Measurements from ENCODE around the gene ITPRIPL1. TPM values are rescaled to one million over a fixed set of nuclear protein-coding genes. Genes with fewer than 3 reads are reported as not detected.

The ITPRIPL1 gene
- total and polyA plus RNA-seq, 2 of the 8 experiments (the other 6 are each of a cell fraction or from before 2014, with no cell fraction given): 10.6 to 16.1 TPM

- H2AFZ ChIP-seq (ENCODE audit: low read length): no peak overlapping the region
- H4K8ac ChIP-seq (ENCODE audit: extremely low read depth, insufficient read depth, low read length): no peak overlapping the region
- ChIA-PET POLR2A (ENCODE audit: partially characterized antibody) (no interaction called here), CTCF (ENCODE audit: partially characterized antibody) (no interaction called here)
- H3K27ac ChIP-seq (ENCODE audit: low read depth, low read length): no peak overlapping the region
- no peak overlapping the region for H2AK5ac ChIP-seq (ENCODE audit: low read depth, low read length)
- H3K79me2 ChIP-seq (ENCODE audit: control insufficient read depth in 1 of 2, insufficient read depth in 2 of 2, low read length in 2 of 2): no peaks in the 10 kb centered on the region
- WGBS, 2 experiments (ENCODE audit: extremely low coverage in 1 of 2, insufficient coverage in 1 of 2, insufficient read length in 1 of 2, insufficient replicate concordance in 2 of 2, low coverage in 1 of 2, low lambda C conversion rate in 2 of 2, missing lambda C conversion rate in 1 of 2): 85% methylated on average over 3 of the region's 3 CpGs; no CpG with 5 or more reads in 1 of the 2 experiments
- H2BK5ac ChIP-seq (ENCODE audit: low read depth, low read length): no peak overlapping the region
- H3K4me2 ChIP-seq (ENCODE audit: insufficient read depth in 1 of 2, low read depth in 2 of 2, low read length in 2 of 2): no peak overlapping the region
- H2BK12ac ChIP-seq (ENCODE audit: low read depth, low read length): 0 out of 2 replicates have a peak overlapping the region, but pooled peaks have one; percentile 60
- H4K20me1 ChIP-seq (replicated peaks in 1 of 2; ENCODE audit: control insufficient read depth in 1 of 2, insufficient read depth in 2 of 2, low read length in 2 of 2): no peaks in the 10 kb centered on the region
- DNase-seq (ENCODE audit: low read depth in 1 of 2, low spot score in 2 of 2) (no peak), FAIRE-seq (no peak)
- no peaks in the 10 kb centered on the region for H3K4me1 ChIP-seq (replicated peaks in 1 of 4; ENCODE audit: control insufficient read depth in 3 of 4, insufficient read depth in 4 of 4, low read length in 3 of 4)
- no peaks in the 10 kb centered on the region for H3K23me2 ChIP-seq (ENCODE audit: low read depth, low read length)
- H4K91ac ChIP-seq (replicated peaks; ENCODE audit: insufficient read length, low read length): no peak overlapping the region
- no peak overlapping the region for H2BK20ac ChIP-seq (ENCODE audit: low read length)
- no peak overlapping the region for H3K14ac ChIP-seq (ENCODE audit: insufficient read length)
- no peak overlapping the region for H3K4ac ChIP-seq (replicated peaks; ENCODE audit: insufficient read length, low read depth, low read length)
- H3K27me3 ChIP-seq (replicated peaks in 1 of 4; ENCODE audit: control insufficient read depth in 3 of 4, extremely low read depth in 1 of 4, insufficient read depth in 3 of 4, low read length in 3 of 4): peaks cover 0 to 5% (median 3%) of the 10 kb centered on the region in 4 experiments; a peak in 6 of 7 replicates
- no peak overlapping the region for H3K23ac ChIP-seq (ENCODE audit: insufficient read length)
- H3K4me3 ChIP-seq (ENCODE audit: extremely low read depth in 1 of 4, insufficient read depth in 2 of 4, low read depth in 3 of 4, low read length in 4 of 4): no peak overlapping the region
- H3K79me1 ChIP-seq (ENCODE audit: low read depth, low read length): no peaks in the 10 kb centered on the region
- H3K56ac ChIP-seq (replicated peaks; ENCODE audit: insufficient read length, low read depth, low read length): no peak overlapping the region
- no peaks in the 10 kb centered on the region for H3K36me3 ChIP-seq (ENCODE audit: control insufficient read depth in 2 of 4, insufficient read depth in 4 of 4, low read length in 3 of 4)
- no peak overlapping the region for H3K18ac ChIP-seq (ENCODE audit: extremely low read depth, low read length)
- no peaks in the 10 kb centered on the region for H3K9me3 ChIP-seq (ENCODE audit: insufficient read depth in 2 of 2, low read depth in 1 of 2, low read length in 1 of 2)
- no peak overlapping the region for H2BK120ac ChIP-seq (replicated peaks; ENCODE audit: low read depth, low read length)
- no peak overlapping the region for H3K9ac ChIP-seq (replicated peaks in 1 of 4; ENCODE audit: extremely low read depth in 1 of 4, low read depth in 3 of 4, low read length in 3 of 4)
- H2BK15ac ChIP-seq (ENCODE audit: low read length): no peak overlapping the region
- no peak overlapping the region for H4K5ac ChIP-seq (ENCODE audit: insufficient read length, low read depth, low read length)
- TF ChIP-seq SAP30 (IDR thresholded peaks at IDR 0.05; ENCODE audit: insufficient read depth, insufficient replicate concordance, low read length) (no peak), RNF2 (IDR thresholded peaks at IDR 0.05; ENCODE audit: borderline replicate concordance, low read depth, low read length, missing control alignments, poor library complexity, severe bottlenecking) (no peak), ZNF274 (IDR thresholded peaks at IDR 0.05; ENCODE audit: borderline replicate concordance, extremely low read depth, low read length) (no peak), EZH2 (IDR thresholded peaks at IDR 0.05; ENCODE audit: low read depth, low read length, severe bottlenecking) (no peak), RAD21 (IDR thresholded peaks at IDR 0.05 in 1 of 2, conservative IDR thresholded peaks at IDR 0.05 in 1 of 2; ENCODE audit: low read depth in 2 of 2, low read length in 2 of 2) (no peak), TCF12 (IDR thresholded peaks at IDR 0.05; ENCODE audit: low read depth, low read length) (no peak), CTBP2 (IDR thresholded peaks at IDR 0.05; ENCODE audit: borderline replicate concordance, insufficient read depth, insufficient read length, low read length) (no peak), SP2 (IDR thresholded peaks at IDR 0.05; ENCODE audit: low read length) (no peak)
- TF ChIP-seq, protein P1, sequence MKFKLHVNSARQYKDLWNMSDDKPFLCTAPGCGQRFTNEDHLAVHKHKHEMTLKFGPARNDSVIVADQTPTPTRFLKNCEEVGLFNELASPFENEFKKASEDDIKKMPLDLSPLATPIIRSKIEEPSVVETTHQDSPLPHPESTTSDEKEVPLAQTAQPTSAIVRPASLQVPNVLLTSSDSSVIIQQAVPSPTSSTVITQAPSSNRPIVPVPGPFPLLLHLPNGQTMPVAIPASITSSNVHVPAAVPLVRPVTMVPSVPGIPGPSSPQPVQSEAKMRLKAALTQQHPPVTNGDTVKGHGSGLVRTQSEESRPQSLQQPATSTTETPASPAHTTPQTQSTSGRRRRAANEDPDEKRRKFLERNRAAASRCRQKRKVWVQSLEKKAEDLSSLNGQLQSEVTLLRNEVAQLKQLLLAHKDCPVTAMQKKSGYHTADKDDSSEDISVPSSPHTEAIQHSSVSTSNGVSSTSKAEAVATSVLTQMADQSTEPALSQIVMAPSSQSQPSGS (IDR thresholded peaks at IDR 0.05; ENCODE audit: low read length): no peak
- TF ChIP-seq, protein P2, sequence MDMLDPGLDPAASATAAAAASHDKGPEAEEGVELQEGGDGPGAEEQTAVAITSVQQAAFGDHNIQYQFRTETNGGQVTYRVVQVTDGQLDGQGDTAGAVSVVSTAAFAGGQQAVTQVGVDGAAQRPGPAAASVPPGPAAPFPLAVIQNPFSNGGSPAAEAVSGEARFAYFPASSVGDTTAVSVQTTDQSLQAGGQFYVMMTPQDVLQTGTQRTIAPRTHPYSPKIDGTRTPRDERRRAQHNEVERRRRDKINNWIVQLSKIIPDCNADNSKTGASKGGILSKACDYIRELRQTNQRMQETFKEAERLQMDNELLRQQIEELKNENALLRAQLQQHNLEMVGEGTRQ (IDR thresholded peaks at IDR 0.05; ENCODE audit: low read length): no peak
Observed at GRCh38 chr2:96315005-96315399, 10.1 kb upstream of the ITPRIPL1 start.

Measured in H1 (cell line).